ENCODE data around the gene ITGAL. TPM values are rescaled to one million over a fixed set of nuclear protein-coding genes. Genes with fewer than 3 reads are reported as not detected.

The ITGAL gene
- total RNA-seq, 1 experiment from 2014 or later, result not detected

DNA sequence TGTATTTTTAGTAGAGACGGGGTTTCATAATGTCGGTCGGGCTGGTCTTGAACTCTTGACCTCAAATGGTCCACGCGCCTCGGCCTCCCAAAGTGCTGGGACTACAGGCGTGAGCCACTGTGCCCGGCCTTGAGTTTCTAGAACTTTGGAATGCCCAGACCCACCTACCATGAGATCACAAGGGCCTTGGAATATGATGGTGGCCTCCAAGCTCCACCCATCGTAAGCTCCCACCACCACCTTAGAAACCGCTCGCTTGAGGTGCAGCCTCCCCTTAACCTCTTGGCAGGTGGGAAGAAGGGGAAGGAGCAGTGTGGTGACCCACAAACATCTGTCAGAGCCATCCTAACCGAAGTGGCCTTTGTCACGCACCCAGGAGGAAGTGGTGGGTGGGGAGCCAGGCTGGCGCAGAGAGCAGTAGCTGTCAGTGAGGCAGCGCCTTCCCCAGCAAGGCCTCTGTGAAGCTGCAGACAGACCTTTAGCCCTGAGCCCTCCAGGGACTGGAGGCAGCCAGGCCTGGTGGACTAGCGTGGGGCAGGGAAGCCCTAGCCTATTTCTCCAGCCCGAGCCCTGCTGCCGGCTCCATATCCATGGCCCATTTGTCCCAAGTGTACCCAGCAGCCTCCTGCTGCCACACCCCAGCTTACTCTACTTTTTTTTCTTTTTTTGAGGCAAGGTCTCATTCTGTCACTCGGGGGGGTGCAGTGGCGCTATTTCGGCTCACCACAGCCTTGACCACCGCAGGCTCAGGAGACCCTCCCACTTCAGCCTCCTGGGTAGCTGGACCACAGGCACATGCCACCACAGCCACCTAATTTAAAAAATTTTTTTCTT lies 13.8 kb upstream of the ITGAL start:
- no peaks in the 10 kb centered on the region for H3K79me2 ChIP-seq (ENCODE audit: insufficient read depth, low read length)
- no CpG with 5 or more reads among the region's 22 CpGs for WGBS (ENCODE audit: extremely low coverage, insufficient read length, low lambda C conversion rate)
- no peaks in the 10 kb centered on the region for H3K36me3 Mint-ChIP-seq (ENCODE audit: insufficient read depth in 1 of 3, low read depth in 3 of 3)
- H3K27me3 ChIP-seq (ENCODE audit: insufficient read depth, low read length), result no peaks in the 10 kb centered on the region
- H3K23me2 ChIP-seq (ENCODE audit: insufficient read length, low read depth, low read length, poor library complexity, severe bottlenecking), result peaks cover 2% of the 10 kb centered on the region
- H2AK5ac ChIP-seq (ENCODE audit: insufficient read length, low read length), result no peak overlapping the region
- no peak overlapping the region for H3K23ac ChIP-seq (ENCODE audit: insufficient read length, low read depth, low read length)
- H3K27me3 Mint-ChIP-seq (ENCODE audit: low read depth), result peaks cover 6% of the 10 kb centered on the region
- no peak overlapping the region for H3K4me2 ChIP-seq (ENCODE audit: insufficient read depth, insufficient read length, low read length)
- TF ChIP-seq, protein P1, sequence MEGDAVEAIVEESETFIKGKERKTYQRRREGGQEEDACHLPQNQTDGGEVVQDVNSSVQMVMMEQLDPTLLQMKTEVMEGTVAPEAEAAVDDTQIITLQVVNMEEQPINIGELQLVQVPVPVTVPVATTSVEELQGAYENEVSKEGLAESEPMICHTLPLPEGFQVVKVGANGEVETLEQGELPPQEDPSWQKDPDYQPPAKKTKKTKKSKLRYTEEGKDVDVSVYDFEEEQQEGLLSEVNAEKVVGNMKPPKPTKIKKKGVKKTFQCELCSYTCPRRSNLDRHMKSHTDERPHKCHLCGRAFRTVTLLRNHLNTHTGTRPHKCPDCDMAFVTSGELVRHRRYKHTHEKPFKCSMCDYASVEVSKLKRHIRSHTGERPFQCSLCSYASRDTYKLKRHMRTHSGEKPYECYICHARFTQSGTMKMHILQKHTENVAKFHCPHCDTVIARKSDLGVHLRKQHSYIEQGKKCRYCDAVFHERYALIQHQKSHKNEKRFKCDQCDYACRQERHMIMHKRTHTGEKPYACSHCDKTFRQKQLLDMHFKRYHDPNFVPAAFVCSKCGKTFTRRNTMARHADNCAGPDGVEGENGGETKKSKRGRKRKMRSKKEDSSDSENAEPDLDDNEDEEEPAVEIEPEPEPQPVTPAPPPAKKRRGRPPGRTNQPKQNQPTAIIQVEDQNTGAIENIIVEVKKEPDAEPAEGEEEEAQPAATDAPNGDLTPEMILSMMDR (conservative IDR thresholded peaks at IDR 0.05), result no peak
- H3K9ac ChIP-seq (ENCODE audit: extremely low read depth, insufficient read length, low read length), result no peak overlapping the region
- no peaks in the 10 kb centered on the region for H3K4me1 ChIP-seq (ENCODE audit: insufficient read depth, low read length)
- no peak overlapping the region for H4K91ac ChIP-seq (ENCODE audit: insufficient read length, low read depth, low read length)
- no peak overlapping the region for H2AFZ ChIP-seq (ENCODE audit: low read length)
- no peak overlapping the region for H2BK12ac ChIP-seq (ENCODE audit: insufficient read length, low read depth, low read length)
- no peak overlapping the region for H2BK120ac ChIP-seq (ENCODE audit: low read depth, low read length, poor library complexity, severe bottlenecking)
- no peak for DNase-seq
- no peak overlapping the region for H4K8ac ChIP-seq (replicated peaks; ENCODE audit: insufficient read length, low read depth, low read length)
- H3K27ac ChIP-seq (ENCODE audit: insufficient read length, low read depth, low read length), result no peak overlapping the region
- 0 out of 2 replicates have a peak overlapping the region, but pooled peaks have one; percentile 2 for H3K14ac ChIP-seq (ENCODE audit: insufficient read depth, low read length)
- H3K18ac ChIP-seq (ENCODE audit: insufficient read length, low read depth, low read length), result no peak overlapping the region
- no peak overlapping the region for H3K27ac Mint-ChIP-seq
- no peak overlapping the region for H2BK5ac ChIP-seq (ENCODE audit: insufficient read length, low read length)
- H3K4me1 Mint-ChIP-seq, result peaks cover 0 to 6% of the 10 kb centered on the region in 2 experiments; a peak in 1 of 4 replicates
- no peak overlapping the region for H3K4me3 Mint-ChIP-seq
- no peak overlapping the region for H3K4ac ChIP-seq (ENCODE audit: low read depth, low read length)
- H3K56ac ChIP-seq (ENCODE audit: insufficient read length, low read depth, low read length), result no peak overlapping the region
- no peaks in the 10 kb centered on the region for H4K20me1 ChIP-seq (ENCODE audit: control insufficient read depth, insufficient read depth, insufficient read length)
- H3K79me1 ChIP-seq (ENCODE audit: insufficient read depth, low read depth, low read length, poor library complexity, severe bottlenecking), result no peaks in the 10 kb centered on the region
- H3K9me3 Mint-ChIP-seq, result peaks cover 0 to 2% of the 10 kb centered on the region in 2 experiments; a peak in 1 of 5 replicates
- H3T11ph ChIP-seq (ENCODE audit: low read length), result no peak overlapping the region
- H3K9me3 ChIP-seq (ENCODE audit: control insufficient read depth, low read depth, low read length), result no peaks in the 10 kb centered on the region
- no peak overlapping the region for H2BK20ac ChIP-seq (ENCODE audit: low read depth, low read length, poor library complexity, severe bottlenecking)
- H2BK15ac ChIP-seq (ENCODE audit: low read depth, low read length), result no peak overlapping the region
- H4K5ac ChIP-seq (ENCODE audit: insufficient read length, low read depth, low read length), result no peak overlapping the region

Data from H9 (cell line).